Ascending aorta (tissue), 2 donors: ENCODE results near the gene TBC1D14. TPM values are rescaled to one million over a fixed set of nuclear protein-coding genes. Genes with fewer than 3 reads are reported as not detected.

Source experiments
- DNase-seq, 2 donors: peaks; one replicate each; pipeline ENCODE4 v3.0.0-alpha.2; 2019; ENCODE audit warnings: low spot score in 2 of 2
- H3K27ac ChIP-seq, 2 donors: fragments of 200-600 bp; sonication (generic); one replicate each; pipeline ENCODE4 v1.5.1; 2016 to 2017; ENCODE audit warnings: mild to moderate bottlenecking in 1 of 2
- H3K27me3 ChIP-seq: fragments of 200-600 bp; sonication (generic); one replicate; pipeline ENCODE4 v1.5.1; 2017
- H3K36me3 ChIP-seq, 2 donors: fragments of 200-600 bp; sonication (generic); one replicate each; pipeline ENCODE4 v1.5.1; 2016
- H3K4me1 ChIP-seq, 2 donors: fragments of 200-600 bp; sonication (generic); one replicate each; pipeline ENCODE4 v1.5.1; 2016 to 2017; ENCODE audit warnings: mild to moderate bottlenecking in 1 of 2
- H3K4me3 ChIP-seq, 2 donors: fragments of 200-600 bp; sonication (generic); one replicate each; pipeline ENCODE4 v1.5.1; 2016 to 2017; ENCODE audit warnings: mild to moderate bottlenecking in 1 of 2
- H3K9me3 ChIP-seq, 2 donors: fragments of 200-600 bp; sonication (generic); one replicate each; pipeline ENCODE4 v1.5.1; 2016
- intact Hi-C: fragments of 100-400 bp; cut with DNase I; formaldehyde crosslinking; loops from one replicate; pipeline ENCODE4 v1.15.1; 2023
- total RNA-seq: library from RNA; depleted of rRNA; stranded (reverse); fragments of >200 nt; gene quantifications from one replicate; pipeline ENCODE4 v1.1.0, GENCODE V29; 2016
- TF ChIP-seq, protein P1 (sequence below), 3 experiments: fragments of 200-600 bp in 2 of 3; fragments of 450-650 bp in 1 of 3; sonication (generic) in 2 of 3; IDR thresholded peaks; one replicate each; pipeline ENCODE4 v1.5.1; 2016 to 2019; ENCODE audit warnings: antibody characterized with exemption in 3 of 3, mild to moderate bottlenecking in 1 of 3, moderate library complexity in 1 of 3

TBC1D14 gene
- total RNA-seq, 1 donor from 2014 or later, result 26.4 TPM

GRCh38 chr4:7003176-7003878 lies 93.7 kb downstream of the TBC1D14 start:
- Histone ChIP-seq H3K27ac (no peak overlapping the region), H3K4me1 (no peaks in the 10 kb centered on the region), H3K36me3 (peaks cover 53 to 68% of the 10 kb centered on the region in 2 donors), H3K27me3 (no peaks in the 10 kb centered on the region), H3K9me3 (no peaks in the 10 kb centered on the region), H3K4me3 (no peak overlapping the region)
- peak in 1 of 2 donors; percentile 19 for DNase-seq
- TF ChIP-seq, protein P1, sequence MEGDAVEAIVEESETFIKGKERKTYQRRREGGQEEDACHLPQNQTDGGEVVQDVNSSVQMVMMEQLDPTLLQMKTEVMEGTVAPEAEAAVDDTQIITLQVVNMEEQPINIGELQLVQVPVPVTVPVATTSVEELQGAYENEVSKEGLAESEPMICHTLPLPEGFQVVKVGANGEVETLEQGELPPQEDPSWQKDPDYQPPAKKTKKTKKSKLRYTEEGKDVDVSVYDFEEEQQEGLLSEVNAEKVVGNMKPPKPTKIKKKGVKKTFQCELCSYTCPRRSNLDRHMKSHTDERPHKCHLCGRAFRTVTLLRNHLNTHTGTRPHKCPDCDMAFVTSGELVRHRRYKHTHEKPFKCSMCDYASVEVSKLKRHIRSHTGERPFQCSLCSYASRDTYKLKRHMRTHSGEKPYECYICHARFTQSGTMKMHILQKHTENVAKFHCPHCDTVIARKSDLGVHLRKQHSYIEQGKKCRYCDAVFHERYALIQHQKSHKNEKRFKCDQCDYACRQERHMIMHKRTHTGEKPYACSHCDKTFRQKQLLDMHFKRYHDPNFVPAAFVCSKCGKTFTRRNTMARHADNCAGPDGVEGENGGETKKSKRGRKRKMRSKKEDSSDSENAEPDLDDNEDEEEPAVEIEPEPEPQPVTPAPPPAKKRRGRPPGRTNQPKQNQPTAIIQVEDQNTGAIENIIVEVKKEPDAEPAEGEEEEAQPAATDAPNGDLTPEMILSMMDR (IDR thresholded peaks at IDR 0.05), result no peak
- intact Hi-C loops, result no loop called here

GRCh38 chr4:7003879-7004240 lies 94.2 kb downstream of the TBC1D14 start:
- peaks cover 53 to 69% of the 10 kb centered on the region in 2 donors for H3K36me3 ChIP-seq
- no peak overlapping the region for H3K27ac ChIP-seq
- no peaks in the 10 kb centered on the region for H3K9me3 ChIP-seq
- no peak for DNase-seq
- no peak overlapping the region for H3K4me3 ChIP-seq
- TF ChIP-seq, protein P1 (IDR thresholded peaks at IDR 0.05), result no peak
- no peaks in the 10 kb centered on the region for H3K27me3 ChIP-seq
- intact Hi-C loops, result no loop called here
- no peaks in the 10 kb centered on the region for H3K4me1 ChIP-seq

- Histone ChIP-seq H3K27ac (no peak overlapping the region), H3K4me1 (no peaks in the 10 kb centered on the region), H3K36me3 (peaks cover 50 to 69% of the 10 kb centered on the region in 2 donors), H3K27me3 (no peaks in the 10 kb centered on the region), H3K4me3 (no peak overlapping the region), H3K9me3 (no peaks in the 10 kb centered on the region)
- TF ChIP-seq, protein P1 (IDR thresholded peaks at IDR 0.05), result no peak
- intact Hi-C loops, result no loop called here
- DNase-seq, result no peak
These were observed 94.7 kb downstream of the TBC1D14 start for GRCh38 chr4:7004331-7004730.

DNA sequence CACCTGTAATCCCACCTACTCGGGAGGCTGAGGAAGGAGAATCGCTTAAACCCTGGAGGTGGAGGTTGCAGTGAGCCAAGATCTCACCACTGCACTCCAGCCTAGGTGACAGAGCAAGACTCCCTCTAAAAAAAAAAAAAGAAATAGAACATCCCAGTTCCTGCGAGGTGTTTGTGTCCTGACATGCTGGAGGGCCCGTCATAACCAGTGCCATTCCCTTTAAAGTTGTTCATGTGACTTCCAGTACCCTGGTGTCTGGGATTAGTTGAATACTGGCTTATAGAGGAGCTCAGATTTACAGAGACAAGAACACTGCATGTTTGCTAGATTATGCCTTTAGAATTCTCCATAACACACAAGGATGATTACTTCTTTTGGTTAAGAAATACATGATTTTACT lies 95.9 kb downstream of the TBC1D14 start:
- no peak overlapping the region for H3K4me3 ChIP-seq
- TF ChIP-seq, protein P1 (IDR thresholded peaks at IDR 0.05), result no peak
- DNase-seq, result no peak
- H3K4me1 ChIP-seq, result no peaks in the 10 kb centered on the region
- no peak overlapping the region for H3K27ac ChIP-seq
- H3K27me3 ChIP-seq, result no peaks in the 10 kb centered on the region
- intact Hi-C loops, result no loop called here
- H3K9me3 ChIP-seq, result no peaks in the 10 kb centered on the region
- peaks cover 38 to 67% of the 10 kb centered on the region in 2 donors for H3K36me3 ChIP-seq

DNA sequence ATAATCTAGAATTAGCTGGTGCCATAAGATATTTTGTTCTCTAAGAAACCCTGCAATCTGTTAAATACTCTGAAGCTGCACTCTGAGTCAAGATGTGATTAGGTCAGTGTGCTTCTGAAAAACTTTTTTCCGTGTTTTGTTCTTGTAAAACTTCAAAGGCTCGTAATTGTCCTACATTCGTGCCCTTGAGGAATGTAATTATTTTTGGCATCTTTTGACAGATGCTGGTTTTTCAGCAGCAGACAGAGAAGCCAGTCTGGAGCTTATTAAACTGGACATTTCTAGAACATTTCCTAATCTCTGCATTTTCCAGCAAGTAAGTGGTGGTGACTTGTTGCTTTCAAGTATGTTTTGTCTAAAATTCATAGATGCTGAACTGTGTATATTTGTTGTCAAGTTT lies 96.8 kb downstream of the TBC1D14 start:
- no peak for DNase-seq
- Histone ChIP-seq H3K4me3 (no peak overlapping the region), H3K36me3 (peaks cover 30 to 67% of the 10 kb centered on the region in 2 donors), H3K4me1 (no peaks in the 10 kb centered on the region), H3K27me3 (no peaks in the 10 kb centered on the region), H3K9me3 (no peaks in the 10 kb centered on the region), H3K27ac (no peak overlapping the region)
- TF ChIP-seq, protein P1 (IDR thresholded peaks at IDR 0.05), result no peak
- intact Hi-C loops, result no loop called here
